HG02763 (cell line): ENCODE data around the gene MOB3B.

ENCODE experiments used
- ATAC-seq: cut with Tn5 transposase; IDR thresholded peaks from one replicate; pipeline ENCODE4 v1.9.1; 2021; ENCODE audit warnings: mild to moderate bottlenecking, moderate library complexity; ENCODE audit not compliant: unreplicated experiment

MOB3B gene

DNA sequence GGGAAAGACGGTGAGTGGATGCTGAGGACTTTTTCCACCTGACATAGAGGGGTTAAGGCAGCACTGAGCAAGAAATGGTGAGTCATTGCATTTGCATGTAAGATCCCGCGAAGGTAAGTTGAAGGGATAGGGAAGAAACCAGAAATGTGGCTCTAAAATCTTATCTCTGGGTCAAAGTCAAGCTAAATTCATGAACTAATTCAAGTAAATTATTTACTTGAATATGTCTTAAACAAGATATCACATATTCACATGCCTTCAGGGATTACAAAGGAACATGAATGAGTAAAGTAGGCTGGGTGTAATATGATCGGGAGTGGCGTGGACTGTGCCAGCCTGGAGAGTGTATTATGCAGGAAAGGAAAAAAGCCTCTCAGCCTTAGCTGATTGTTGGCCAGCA lies 158.2 kb downstream of the MOB3B start:
- no peak for ATAC-seq

DNA sequence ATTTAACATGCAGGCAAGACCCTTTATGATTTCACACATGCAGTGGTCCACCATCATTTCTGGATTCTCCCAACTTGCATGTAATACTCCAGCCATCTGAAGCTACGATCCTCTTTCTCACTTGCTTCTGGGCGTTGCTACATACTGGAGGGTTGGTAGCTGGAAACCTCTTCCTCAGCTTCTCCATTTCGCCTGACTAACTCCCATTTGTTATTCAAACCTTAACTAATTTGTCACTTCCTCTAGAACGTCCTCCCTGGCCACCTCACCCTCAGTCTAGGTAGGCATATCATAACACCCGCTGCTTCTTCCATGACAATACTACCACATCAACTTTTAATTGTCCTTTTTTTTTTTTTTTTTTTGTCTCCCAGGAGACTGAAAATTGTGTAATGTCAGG lies 160.0 kb downstream of the MOB3B start:
- ATAC-seq = no peak

GRCh38 chr9:27368316-27368985 lies 161.2 kb downstream of the MOB3B start:
- no peak for ATAC-seq

DNA sequence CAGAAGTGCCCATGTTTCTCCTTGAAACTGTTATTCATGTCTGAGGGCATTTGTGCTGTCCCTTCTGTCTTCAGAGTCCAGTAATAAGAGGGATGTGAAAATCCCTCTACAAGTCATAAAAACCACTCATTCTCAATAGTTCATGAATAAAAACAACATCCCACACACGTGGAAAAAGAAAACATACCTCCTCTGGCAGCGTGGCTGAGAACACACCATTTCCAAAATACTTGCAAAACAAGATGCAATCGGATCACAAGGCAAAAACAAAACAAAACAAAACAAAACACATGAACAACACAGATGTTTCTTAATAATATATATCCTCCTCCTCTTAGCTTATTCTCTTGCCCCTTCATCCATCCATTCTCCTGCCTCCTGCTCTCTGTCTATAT lies 161.7 kb downstream of the MOB3B start:
- no peak for ATAC-seq

DNA sequence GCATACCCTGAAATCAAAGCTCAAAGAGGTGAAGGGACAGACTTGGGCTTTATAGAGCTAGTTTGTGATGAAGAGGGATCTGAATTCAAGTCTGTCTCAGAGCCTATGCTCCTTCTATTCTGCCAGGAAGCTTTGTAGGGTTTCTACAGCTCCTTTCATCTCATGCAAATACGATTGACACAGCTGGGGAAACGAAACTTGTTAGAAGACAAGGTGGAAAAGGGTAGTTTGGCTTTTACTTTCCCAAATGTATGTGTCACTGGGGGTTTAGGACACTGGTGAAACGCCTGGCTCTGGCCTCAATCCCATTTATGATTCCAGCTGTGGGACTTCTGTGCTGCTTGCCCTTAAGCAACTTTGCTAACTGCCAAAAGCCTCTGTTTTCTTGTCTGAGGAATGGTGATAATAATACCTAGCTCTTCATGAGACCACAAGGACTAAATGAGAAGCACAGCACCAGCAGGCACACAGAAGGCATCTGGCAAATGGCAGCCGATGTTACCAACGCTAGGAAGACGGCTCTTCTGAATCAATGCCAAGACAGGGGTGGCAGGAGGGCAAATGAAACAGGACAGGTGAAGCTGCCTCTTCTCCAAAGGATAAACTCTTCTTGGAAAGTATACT lies 162.3 kb downstream of the MOB3B start:
- peak; percentile 74 for ATAC-seq

DNA sequence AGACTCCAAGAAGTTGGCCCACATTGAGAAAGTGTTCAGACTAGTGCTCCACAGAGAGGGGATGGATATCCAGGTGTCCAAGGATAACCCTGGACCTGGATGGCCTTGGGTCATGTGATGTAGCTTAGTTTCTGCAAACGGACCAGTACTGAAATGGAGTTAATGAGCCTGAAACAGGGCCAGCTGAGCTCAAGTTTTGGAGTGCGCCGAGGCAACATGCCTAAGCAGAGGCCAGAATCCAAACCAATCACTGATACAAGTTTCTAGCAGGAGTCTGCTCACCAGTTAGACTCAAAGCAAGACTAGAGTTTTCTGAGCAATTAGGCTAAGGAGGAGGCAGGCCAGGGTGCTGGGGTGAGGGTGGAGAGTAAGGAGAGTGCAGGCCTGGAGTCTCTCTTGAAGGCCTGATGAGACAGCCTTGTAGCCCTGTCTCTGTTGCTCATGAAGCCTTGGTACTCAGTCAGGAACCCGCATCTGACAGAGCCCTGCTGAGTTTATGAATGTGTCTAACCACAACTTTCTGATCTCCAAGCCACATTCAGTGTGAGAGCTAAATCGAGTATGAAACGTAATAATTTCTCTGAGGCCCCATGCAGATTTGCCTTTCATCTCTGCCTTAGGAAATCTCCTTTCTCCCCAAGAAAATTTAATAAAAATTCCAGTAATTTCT lies 163.8 kb downstream of the MOB3B start:
- peak; percentile 78 for ATAC-seq

DNA sequence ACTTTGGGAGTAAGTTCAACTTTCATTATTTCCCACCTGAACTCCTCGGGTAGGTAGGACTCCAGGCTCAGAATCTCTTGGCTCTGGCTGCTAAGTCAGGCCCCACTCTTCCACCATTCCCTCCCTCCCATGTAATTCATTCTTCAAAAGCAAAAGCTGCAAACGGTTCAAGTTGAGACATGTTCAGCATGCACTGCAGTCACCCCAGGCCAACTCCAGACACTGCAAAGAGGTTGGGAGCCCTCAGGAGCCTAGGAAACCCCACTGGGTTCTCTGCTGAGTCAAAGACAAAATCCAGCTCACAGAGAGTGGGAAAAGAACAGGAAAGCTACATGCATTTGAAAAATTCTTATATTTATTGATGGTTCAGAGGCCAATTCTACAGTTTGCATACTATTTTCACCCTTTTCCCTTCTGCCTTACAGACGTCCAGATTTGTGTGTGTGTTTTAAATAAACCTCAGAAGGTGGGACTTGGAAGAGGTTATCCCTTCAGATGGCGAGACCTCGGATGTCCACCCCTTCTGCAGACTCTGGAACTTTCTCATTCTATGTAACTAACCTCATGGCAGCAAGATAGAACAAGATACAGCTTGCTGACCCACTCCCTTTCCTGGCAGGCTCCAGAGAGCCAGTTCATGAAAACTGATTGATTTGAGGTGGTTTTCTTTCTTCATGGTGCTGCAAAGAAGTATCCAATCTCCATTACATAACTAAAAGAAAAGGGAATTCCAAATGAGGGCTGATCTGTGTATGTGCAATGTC lies 167.0 kb downstream of the MOB3B start:
- ATAC-seq = no peak

DNA sequence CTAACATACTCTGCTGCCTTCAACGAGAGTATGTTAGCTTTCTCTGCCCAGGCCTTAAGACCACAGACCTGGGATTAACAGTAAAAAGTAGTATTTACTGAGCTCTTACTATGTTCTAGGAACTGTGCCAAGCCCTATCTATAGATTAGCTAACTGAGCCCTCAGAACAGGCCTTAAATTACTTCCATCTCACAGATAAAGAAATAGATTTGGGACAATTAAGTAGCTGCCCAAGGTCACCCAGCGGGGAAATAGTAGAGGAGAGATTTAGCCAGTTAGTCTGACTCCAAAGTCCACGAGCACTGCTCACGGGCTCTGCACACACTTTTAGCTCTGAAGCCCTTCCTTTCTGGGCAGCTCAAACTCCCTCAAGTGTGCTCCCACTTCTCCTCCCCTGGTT lies 168.1 kb downstream of the MOB3B start:
- no peak for ATAC-seq

- ATAC-seq = no peak
Measured at GRCh38 chr9:27359763-27360162, 169.9 kb downstream of the MOB3B start.

DNA sequence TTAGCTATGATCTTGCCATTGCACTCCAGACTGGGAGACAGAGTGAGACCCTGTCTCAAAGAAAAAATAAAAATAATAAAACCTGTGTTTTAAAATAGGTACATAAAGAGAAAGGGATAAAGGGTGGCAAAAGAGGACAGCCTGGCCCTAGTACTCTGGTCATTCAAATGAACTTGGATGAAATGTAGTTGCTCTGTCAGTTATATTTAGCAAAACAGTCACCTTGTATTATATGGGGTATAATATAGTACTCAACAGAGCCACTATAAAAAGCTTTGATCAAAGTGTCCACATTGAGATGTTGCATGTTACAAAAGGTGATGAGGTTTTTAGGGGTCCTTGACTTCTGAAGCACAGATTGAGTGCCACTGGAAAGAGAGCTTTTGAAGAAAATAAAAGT lies 171.6 kb downstream of the MOB3B start:
- no peak for ATAC-seq

DNA sequence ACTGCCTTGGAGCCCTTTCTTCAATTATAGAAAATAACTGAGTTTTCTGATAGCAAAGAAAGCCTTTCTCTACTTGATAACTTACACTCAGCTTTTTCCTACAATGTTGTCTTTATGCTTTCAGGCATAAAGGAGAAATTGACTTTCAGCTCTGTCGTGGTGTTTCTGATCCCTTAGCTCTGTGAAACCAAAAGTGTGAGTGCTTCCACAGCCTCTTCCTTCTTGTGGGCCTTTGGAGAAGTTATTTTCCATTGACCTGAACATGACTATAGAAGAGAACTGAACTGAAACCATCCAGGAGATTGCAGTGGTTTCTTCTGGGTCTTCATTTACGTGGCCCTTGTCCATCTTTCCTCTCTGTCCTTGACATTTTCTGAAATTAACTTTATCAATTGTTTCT lies 173.2 kb downstream of the MOB3B start:
- ATAC-seq = no peak

DNA sequence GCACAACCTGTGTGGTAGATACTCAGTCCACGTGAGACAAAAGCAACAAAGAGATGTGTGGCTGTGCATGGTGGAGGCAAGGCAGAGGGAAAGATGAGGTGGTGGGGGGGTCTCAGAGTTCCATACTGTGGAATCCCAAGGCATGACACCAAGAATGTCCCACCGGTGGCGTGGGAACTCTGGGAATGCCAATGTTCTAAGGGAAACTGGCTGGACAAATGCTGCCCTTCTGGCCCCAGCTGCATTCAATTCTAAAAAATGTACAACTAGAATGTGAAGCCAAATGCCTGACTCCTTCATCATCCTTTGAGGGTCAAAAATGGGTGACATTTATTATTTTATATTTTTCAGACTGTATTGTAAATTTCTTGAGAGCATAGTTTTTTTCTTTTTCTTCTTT lies 174.4 kb downstream of the MOB3B start:
- no peak for ATAC-seq

DNA sequence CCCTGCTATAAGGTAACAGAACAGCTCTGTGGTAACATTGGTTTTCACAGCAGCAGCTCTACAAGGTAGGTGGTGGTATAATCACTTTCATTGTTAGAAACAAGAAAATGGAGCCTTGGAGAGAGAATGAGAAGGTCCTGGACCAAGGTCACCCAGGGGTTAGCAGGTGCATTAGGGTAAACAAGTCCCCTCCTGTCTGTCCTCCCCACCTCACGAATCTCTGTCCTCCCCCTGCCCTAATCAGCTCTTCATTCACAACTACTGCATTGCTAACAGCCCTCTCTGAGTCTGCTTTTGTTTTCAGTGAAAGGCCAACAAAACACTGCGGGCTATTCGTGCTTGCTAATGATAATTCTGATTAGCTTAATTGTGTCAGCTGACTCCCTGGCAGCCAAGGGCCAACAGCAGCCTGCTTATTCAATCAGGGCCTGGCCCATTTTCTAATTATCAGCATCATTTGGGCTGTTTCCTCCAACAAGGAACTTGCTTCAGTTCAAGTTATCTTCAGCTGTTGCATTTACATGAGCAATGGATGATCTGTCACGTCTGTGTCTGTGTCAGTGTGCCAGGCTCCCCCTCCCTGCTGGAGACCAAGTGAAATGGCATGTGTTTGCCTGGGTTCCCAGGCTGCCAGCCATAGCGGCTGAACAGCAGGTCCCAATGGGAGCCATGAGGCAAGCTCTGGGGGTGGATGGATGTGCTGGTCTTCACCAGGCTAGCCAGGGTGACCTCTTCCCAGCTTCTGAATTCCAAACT lies 176.0 kb downstream of the MOB3B start:
- peak; percentile 83 for ATAC-seq

- ATAC-seq = no peak
Measured at GRCh38 chr9:27353166-27353473, 176.5 kb downstream of the MOB3B start.

GRCh38 chr9:27352457-27353165 lies 177.0 kb downstream of the MOB3B start:
- peak; percentile 42 for ATAC-seq

- no peak for ATAC-seq
Measured at GRCh38 chr9:27351438-27351837, 178.2 kb downstream of the MOB3B start.

GRCh38 chr9:27350382-27350976 lies 179.1 kb downstream of the MOB3B start:
- no peak for ATAC-seq

- ATAC-seq = no peak
Measured at GRCh38 chr9:27349698-27350080, 179.9 kb downstream of the MOB3B start.

GRCh38 chr9:27348785-27349697 lies 180.6 kb downstream of the MOB3B start:
- ATAC-seq = no peak
